CD14-positive monocyte (primary cell): ENCODE results near the gene DNM2. TPM values are rescaled to one million over a fixed set of nuclear protein-coding genes. Genes with fewer than 3 reads are reported as not detected.

Experiments used
- DNase-seq, 3 donors: peaks; one replicate each; pipeline ENCODE4 v3.0.0-alpha.2; 2011 to 2022
- H2AFZ ChIP-seq: 2 replicates; pipeline ENCODE4 v1.6.0; 2012; ENCODE audit warnings: mild to moderate bottlenecking, low read depth, low read length, inconsistent platforms; ENCODE audit not compliant: insufficient read depth, poor library complexity, severe bottlenecking
- H3K27ac ChIP-seq, 2 donors: 1 replicate in 1 of 2; 2 replicates in 1 of 2; pipeline ENCODE4 v1.5.1; 2012 to 2013; ENCODE audit warnings: low read length in 2 of 2, control low read depth in 1 of 2, inconsistent platforms in 1 of 2, low read depth in 1 of 2, mild to moderate bottlenecking in 1 of 2
- H3K27me3 ChIP-seq, 2 donors: one replicate each; pipeline versions ENCODE4 v1.6.0 to v1.6.1; 2011 to 2013; ENCODE audit warnings: low read length in 2 of 2; ENCODE audit not compliant: control insufficient read depth in 2 of 2, insufficient read depth in 2 of 2
- H3K36me3 ChIP-seq, 2 donors: replicated peaks in 1 of 2; 1 replicate in 1 of 2; 2 replicates in 1 of 2; pipeline versions ENCODE4 v1.5.1 to v1.6.1; 2012 to 2013; ENCODE audit warnings: low read length in 2 of 2, control low read depth in 1 of 2, inconsistent platforms in 1 of 2, mild to moderate bottlenecking in 1 of 2; ENCODE audit not compliant: insufficient read depth in 2 of 2, control insufficient read depth in 1 of 2
- H3K4me1 ChIP-seq, 2 donors: 1 replicate in 1 of 2; 2 replicates in 1 of 2; pipeline versions ENCODE4 v1.5.1 to v1.6.1; 2012 to 2013; ENCODE audit warnings: low read length in 2 of 2, control low read depth in 1 of 2, inconsistent platforms in 1 of 2, mild to moderate bottlenecking in 1 of 2, moderate library complexity in 1 of 2; ENCODE audit not compliant: insufficient read depth in 2 of 2, control insufficient read depth in 1 of 2
- H3K4me2 ChIP-seq: replicated peaks from 2 replicates; pipeline ENCODE3; 2012; ENCODE audit warnings: low read length, moderate library complexity, mild to moderate bottlenecking; ENCODE audit not compliant: poor library complexity, severe bottlenecking; ENCODE audit errors: extremely low read depth
- H3K4me3 ChIP-seq, 3 experiments: fragments of 200-600 bp in 1 of 3; sonication (generic) in 1 of 3; replicated peaks in 1 of 3; 1 replicate in 2 of 3; 2 replicates in 1 of 3; pipeline ENCODE4 v1.5.1; 2011 to 2013; ENCODE audit warnings: low read length in 3 of 3, mild to moderate bottlenecking in 3 of 3, control low read depth in 2 of 3, low read depth in 2 of 3, inconsistent platforms in 1 of 3, moderate library complexity in 1 of 3
- H3K79me2 ChIP-seq: 2 replicates; pipeline ENCODE4 v1.6.0; 2012; ENCODE audit warnings: mild to moderate bottlenecking, control low read depth, inconsistent platforms, low read length, moderate library complexity; ENCODE audit not compliant: insufficient read depth
- H3K9ac ChIP-seq: 2 replicates; pipeline ENCODE4 v1.6.0; 2017; ENCODE audit warnings: low read length, mild to moderate bottlenecking; ENCODE audit not compliant: insufficient read depth, poor library complexity, severe bottlenecking
- H3K9me3 ChIP-seq, 2 donors: replicated peaks in 1 of 2; 1 replicate in 1 of 2; 2 replicates in 1 of 2; pipeline versions ENCODE4 v1.5.1 to v1.6.1; 2012 to 2013; ENCODE audit warnings: low read length in 2 of 2, control low read depth in 1 of 2; ENCODE audit not compliant: control insufficient read depth in 1 of 2, insufficient read depth in 1 of 2
- H4K20me1 ChIP-seq: 2 replicates; pipeline ENCODE4 v1.6.0; 2012; ENCODE audit warnings: mild to moderate bottlenecking, low read length, control low read depth, moderate library complexity; ENCODE audit not compliant: insufficient read depth
- H3K27ac Mint-ChIP-seq, 7 donors: one replicate each; pipeline ENCODE4 v1.8.0; 2020; ENCODE audit warnings: mild to moderate bottlenecking in 7 of 7, mixed read lengths in 7 of 7, moderate library complexity in 6 of 7, inconsistent platforms in 2 of 7
- H3K27me3 Mint-ChIP-seq, 3 donors: one replicate each; pipeline ENCODE4 v1.8.0; 2021 to 2022; ENCODE audit warnings: low read depth in 3 of 3, mild to moderate bottlenecking in 3 of 3, mixed read lengths in 3 of 3, moderate library complexity in 3 of 3, inconsistent platforms in 1 of 3
- H3K36me3 Mint-ChIP-seq, 2 donors: one replicate each; pipeline ENCODE4 v1.8.0; 2020; ENCODE audit warnings: mixed read lengths in 2 of 2, inconsistent platforms in 1 of 2, mild to moderate bottlenecking in 1 of 2
- H3K4me1 Mint-ChIP-seq: one replicate; pipeline ENCODE4 v1.8.0; 2020; ENCODE audit warnings: mild to moderate bottlenecking, mixed read lengths
- H3K4me3 Mint-ChIP-seq, 2 donors: one replicate each; pipeline ENCODE4 v1.8.0; 2020; ENCODE audit warnings: mild to moderate bottlenecking in 2 of 2, mixed read lengths in 2 of 2, moderate library complexity in 1 of 2
- H3K9me3 Mint-ChIP-seq, 7 donors: one replicate each; pipeline ENCODE4 v1.8.0; 2020 to 2022; ENCODE audit warnings: mixed read lengths in 7 of 7, mild to moderate bottlenecking in 6 of 7, moderate library complexity in 6 of 7, inconsistent platforms in 2 of 7
- WGBS: methylation state at CpG from one replicate; pipeline ENCODE4 v1.1.5; 2013; ENCODE audit warnings: missing lambda C conversion rate; ENCODE audit not compliant: insufficient coverage; 5-methylcytosine and 5-hydroxymethylcytosine counted together
- intact Hi-C, 2 donors: fragments of 100-400 bp; cut with micrococcal nuclease; formaldehyde crosslinking; loops; one replicate each; pipeline versions ENCODE4 v1.15.0 to v1.15.1; 2023
- polyA plus RNA-seq, 3 donors: library from polyadenylated mRNA; depleted of rRNA in 1 of 3; unstranded in 2 of 3; stranded (reverse) in 1 of 3; fragments of 300-500 nt in 2 of 3; fragments of >200 nt in 1 of 3; fragmentation: Illumina TruSeq in 2 of 3; gene quantifications; 1 replicate in 2 of 3; 2 replicates in 1 of 3; pipeline ENCODE4 v1.2.3, GENCODE V29; 2012 to 2021
- TF ChIP-seq, protein P1 (sequence below): fragments of 200-600 bp; IDR thresholded peaks from one replicate; pipeline ENCODE4 v1.8.0; 2022; ENCODE audit warnings: antibody characterized with exemption, mild to moderate bottlenecking

The DNM2 gene
- polyA plus RNA-seq, 3 donors = 53.0 to 186 (median 69.5) TPM

DNA sequence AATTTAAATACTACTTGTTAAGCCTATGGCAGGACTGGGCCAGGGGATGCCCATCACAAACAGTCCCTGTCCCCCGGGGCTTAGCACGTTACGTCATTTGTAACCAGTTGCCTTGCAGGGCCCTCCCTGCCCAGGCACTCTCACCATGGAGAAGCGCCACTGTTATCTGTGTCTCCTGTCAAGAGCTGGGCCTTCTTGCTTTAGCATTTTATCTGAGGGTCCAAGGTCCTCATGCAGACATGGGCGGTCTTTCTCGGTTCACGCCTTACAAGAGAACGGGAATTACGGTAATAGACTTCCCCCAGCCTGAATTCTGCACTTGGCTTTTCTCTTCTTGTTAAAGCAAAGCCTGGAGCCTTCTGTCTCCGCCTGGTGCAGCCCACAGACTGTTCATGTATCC is 72.0 kb downstream of the DNM2 start:
- Mint-ChIP-seq H3K27ac (peak overlapping the region in 1 of 7 donors; percentile 38), H3K4me1 (peaks cover 13% of the 10 kb centered on the region), H3K4me3 (no peak overlapping the region), H3K27me3 (peaks cover 0 to 1% (median 0%) of the 10 kb centered on the region in 3 donors), H3K9me3 (peaks cover 0 to 2% (median 0%) of the 10 kb centered on the region in 7 donors), H3K36me3 (peaks cover 73 to 96% of the 10 kb centered on the region in 2 donors)
- TF ChIP-seq, protein P1, sequence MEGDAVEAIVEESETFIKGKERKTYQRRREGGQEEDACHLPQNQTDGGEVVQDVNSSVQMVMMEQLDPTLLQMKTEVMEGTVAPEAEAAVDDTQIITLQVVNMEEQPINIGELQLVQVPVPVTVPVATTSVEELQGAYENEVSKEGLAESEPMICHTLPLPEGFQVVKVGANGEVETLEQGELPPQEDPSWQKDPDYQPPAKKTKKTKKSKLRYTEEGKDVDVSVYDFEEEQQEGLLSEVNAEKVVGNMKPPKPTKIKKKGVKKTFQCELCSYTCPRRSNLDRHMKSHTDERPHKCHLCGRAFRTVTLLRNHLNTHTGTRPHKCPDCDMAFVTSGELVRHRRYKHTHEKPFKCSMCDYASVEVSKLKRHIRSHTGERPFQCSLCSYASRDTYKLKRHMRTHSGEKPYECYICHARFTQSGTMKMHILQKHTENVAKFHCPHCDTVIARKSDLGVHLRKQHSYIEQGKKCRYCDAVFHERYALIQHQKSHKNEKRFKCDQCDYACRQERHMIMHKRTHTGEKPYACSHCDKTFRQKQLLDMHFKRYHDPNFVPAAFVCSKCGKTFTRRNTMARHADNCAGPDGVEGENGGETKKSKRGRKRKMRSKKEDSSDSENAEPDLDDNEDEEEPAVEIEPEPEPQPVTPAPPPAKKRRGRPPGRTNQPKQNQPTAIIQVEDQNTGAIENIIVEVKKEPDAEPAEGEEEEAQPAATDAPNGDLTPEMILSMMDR = no peak
- Histone ChIP-seq H3K36me3 (peaks cover 87 to 88% of the 10 kb centered on the region in 2 donors), H4K20me1 (peaks cover 8% of the 10 kb centered on the region), H3K79me2 (peaks cover 53% of the 10 kb centered on the region), H2AFZ (no peak overlapping the region), H3K4me2 (no peak overlapping the region), H3K4me1 (peaks cover under 1 to 32% of the 10 kb centered on the region in 2 donors), H3K27ac (no peak overlapping the region), H3K4me3 (no peak overlapping the region), H3K9ac (no peak overlapping the region), H3K27me3 (no peaks in the 10 kb centered on the region), H3K9me3 (no peaks in the 10 kb centered on the region)
- DNase-seq = no peak
- intact Hi-C loops = no loop called here
- 94% methylated on average over 9 of the region's 10 CpGs for WGBS

DNA sequence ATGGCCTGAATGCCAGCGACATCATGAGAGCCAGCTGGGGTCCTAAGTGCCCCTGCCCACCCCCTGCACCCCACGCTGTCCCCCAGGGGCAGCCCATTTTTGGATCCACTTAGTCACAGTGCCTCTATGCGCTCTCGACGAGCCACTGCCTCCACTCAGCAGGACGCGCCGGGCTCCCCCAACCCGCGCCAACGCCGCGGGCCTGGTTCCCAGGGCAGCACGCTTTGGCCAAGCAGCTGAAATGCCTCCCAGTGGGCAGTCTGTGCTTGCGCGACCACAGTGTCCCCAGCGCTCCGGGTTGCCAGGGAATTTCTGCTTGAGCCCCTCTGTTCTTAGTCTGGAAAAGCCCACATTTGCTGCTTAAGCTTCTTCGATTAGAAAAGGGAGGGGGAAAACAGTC is 78.8 kb downstream of the DNM2 start:
- intact Hi-C loops = no loop called here

More for the DNA sequence above, 78.8 kb downstream of the DNM2 start:
- Histone ChIP-seq H3K27me3 (no peaks in the 10 kb centered on the region), H3K27ac (no peak overlapping the region), H3K4me1 (no peaks in the 10 kb centered on the region), H3K9me3 (no peaks in the 10 kb centered on the region), H3K9ac (no peak overlapping the region), H3K36me3 (peaks cover 86 to 100% of the 10 kb centered on the region in 2 donors), H3K79me2 (peaks cover 12% of the 10 kb centered on the region), H4K20me1 (peaks cover 11% of the 10 kb centered on the region), H2AFZ (no peak overlapping the region), H3K4me3 (no peak overlapping the region), H3K4me2 (no peak overlapping the region)
- peaks cover 0 to 1% (median 0%) of the 10 kb centered on the region in 3 donors for H3K27me3 Mint-ChIP-seq
- peaks cover 74 to 98% of the 10 kb centered on the region in 2 donors for H3K36me3 Mint-ChIP-seq
- no peak for DNase-seq
- no peak overlapping the region for H3K4me3 Mint-ChIP-seq
- WGBS = 97% methylated on average over 19 of the region's 19 CpGs
- TF ChIP-seq, protein P1 = no peak
- peaks cover 0 to 2% (median 0%) of the 10 kb centered on the region in 7 donors for H3K9me3 Mint-ChIP-seq
- H3K27ac Mint-ChIP-seq = peak overlapping the region in 1 of 7 donors; percentile 84
- H3K4me1 Mint-ChIP-seq = no peaks in the 10 kb centered on the region
